ENCODE data around the gene ESM1.
A peak's percentile ranks its signal among the peaks of the same experiment; 100 is the strongest.

The ESM1 gene

GRCh38 chr5:54988218-54988617, 2.8 kb upstream of the ESM1 start:
- TF ChIP-seq CTCF (IDR thresholded peaks at IDR 0.05; ENCODE audit: low read depth, low read length, missing control alignments) = no peak
- H3K4me3 ChIP-seq (ENCODE audit: low read depth, low read length) = no peak overlapping the region
- no peak for DNase-seq (ENCODE audit: low read depth)
- in situ Hi-C loops (cut with HindIII; ENCODE audit: low sequenced_read_pairs) = no loop called here

GRCh38 chr5:54986269-54986654, 869 bp upstream of the ESM1 start:
- in situ Hi-C loops (cut with HindIII; ENCODE audit: low sequenced_read_pairs) = no loop called here
- no peak for TF ChIP-seq CTCF (IDR thresholded peaks at IDR 0.05; ENCODE audit: low read depth, low read length, missing control alignments)
- no peak for DNase-seq (ENCODE audit: low read depth)
- H3K4me3 ChIP-seq (ENCODE audit: low read depth, low read length) = no peak overlapping the region

- DNase-seq (ENCODE audit: low read depth) = no peak
- no peak overlapping the region for H3K4me3 ChIP-seq (ENCODE audit: low read depth, low read length)
- no peak for TF ChIP-seq CTCF (IDR thresholded peaks at IDR 0.05; ENCODE audit: low read depth, low read length, missing control alignments)
- in situ Hi-C loops (cut with HindIII; ENCODE audit: low sequenced_read_pairs) = no loop called here
These were observed 3.5 kb downstream of the ESM1 start for GRCh38 chr5:54981928-54982327.

GRCh38 chr5:54975701-54976100, 9.7 kb downstream of the ESM1 start:
- H3K4me3 ChIP-seq (ENCODE audit: low read depth, low read length) = no peak overlapping the region
- TF ChIP-seq CTCF (IDR thresholded peaks at IDR 0.05; ENCODE audit: low read depth, low read length, missing control alignments) = no peak
- DNase-seq (ENCODE audit: low read depth) = no peak
- in situ Hi-C loops (cut with HindIII; ENCODE audit: low sequenced_read_pairs) = no loop called here

- H3K4me3 ChIP-seq (ENCODE audit: low read depth, low read length) = no peak overlapping the region
- in situ Hi-C loops (cut with HindIII; ENCODE audit: low sequenced_read_pairs) = no loop called here
- peak; percentile 71 for DNase-seq (ENCODE audit: low read depth)
- TF ChIP-seq CTCF (IDR thresholded peaks at IDR 0.05; ENCODE audit: low read depth, low read length, missing control alignments) = no peak
These were observed 15.3 kb downstream of the ESM1 start for GRCh38 chr5:54969856-54970828.

- DNase-seq (ENCODE audit: low read depth) = no peak
- TF ChIP-seq CTCF (IDR thresholded peaks at IDR 0.05; ENCODE audit: low read depth, low read length, missing control alignments) = no peak
- in situ Hi-C loops (cut with HindIII; ENCODE audit: low sequenced_read_pairs) = no loop called here
- H3K4me3 ChIP-seq (ENCODE audit: low read depth, low read length) = no peak overlapping the region
These were observed 16.2 kb downstream of the ESM1 start for GRCh38 chr5:54969242-54969641.
